Measurements from ENCODE around the gene PJA1. TPM values are rescaled to one million over a fixed set of nuclear protein-coding genes. Genes with fewer than 3 reads are reported as not detected.
A peak's percentile ranks its signal among the peaks of the same experiment; 100 is the strongest.

Gene PJA1
- total RNA-seq, 5 donors from 2014 or later (not counting 1 experiment from before 2014, with no cell fraction given): 23.8 to 32.2 (median 26.8) TPM

- Histone ChIP-seq H3K4me3 (ENCODE audit: control insufficient read depth in 1 of 2, extremely low read depth in 1 of 2, low read length in 1 of 2) (no peak overlapping the region), H3K9me3 (no peaks in the 10 kb centered on the region), H3K27me3 (replicated peaks in 1 of 2; ENCODE audit: control insufficient read depth in 2 of 2, extremely low read depth in 1 of 2, insufficient read depth in 2 of 2, low read length in 1 of 2) (peaks cover 0 to 2% of the 10 kb centered on the region in 2 experiments), H3K36me3 (ENCODE audit: control insufficient read depth in 2 of 2, extremely low read depth in 1 of 2, insufficient read depth in 1 of 2, low read length in 1 of 2) (no peaks in the 10 kb centered on the region), H3K4me1 (ENCODE audit: control insufficient read depth in 1 of 2, extremely low read depth in 1 of 2, insufficient read depth in 2 of 2, low read length in 2 of 2) (no peaks in the 10 kb centered on the region), H3K27ac (ENCODE audit: low read length) (no peak overlapping the region)
- no peak overlapping the region for H3K4me3 Mint-ChIP-seq
- POLR2A ChIA-PET: no interaction called here
- no CpG with 5 or more reads among the region's 3 CpGs for WGBS (ENCODE audit: insufficient coverage)
- H3K27me3 Mint-ChIP-seq: peaks cover 0 to 36% of the 10 kb centered on the region in 2 donors
- CTCF ChIA-PET: no interaction called here
- H3K4me1 Mint-ChIP-seq: no peaks in the 10 kb centered on the region
- no peak for DNase-seq
- peaks cover 0 to 3% (median 3%) of the 10 kb centered on the region in 3 donors for H3K9me3 Mint-ChIP-seq
- no peak overlapping the region for H3K27ac Mint-ChIP-seq
- no peaks in the 10 kb centered on the region for H3K36me3 Mint-ChIP-seq
- ATAC-seq (replicated peaks in 1 of 4): no peak
Observed at GRCh38 chrX:69176053-69176452, 10.8 kb upstream of the PJA1 start.

GRCh38 chrX:69173906-69174305 is 8.7 kb upstream of the PJA1 start:
- no peak overlapping the region for H3K27ac Mint-ChIP-seq
- H3K27me3 Mint-ChIP-seq: peaks cover 0 to 22% of the 10 kb centered on the region in 2 donors
- DNase-seq (no peak), ATAC-seq (replicated peaks in 1 of 4) (no peak)
- ChIA-PET CTCF (no interaction called here), POLR2A (no interaction called here)
- H3K4me3 Mint-ChIP-seq: no peak overlapping the region
- H3K9me3 ChIP-seq: peaks cover 2% of the 10 kb centered on the region
- H3K4me3 ChIP-seq (ENCODE audit: control insufficient read depth in 1 of 2, extremely low read depth in 1 of 2, low read length in 1 of 2): no peak overlapping the region
- H3K36me3 ChIP-seq (ENCODE audit: control insufficient read depth in 2 of 2, extremely low read depth in 1 of 2, insufficient read depth in 1 of 2, low read length in 1 of 2): no peaks in the 10 kb centered on the region
- peaks cover 0 to 2% of the 10 kb centered on the region in 2 experiments for H3K27me3 ChIP-seq (replicated peaks in 1 of 2; ENCODE audit: control insufficient read depth in 2 of 2, extremely low read depth in 1 of 2, insufficient read depth in 2 of 2, low read length in 1 of 2)
- peaks cover 0 to 3% (median 3%) of the 10 kb centered on the region in 3 donors for H3K9me3 Mint-ChIP-seq
- no peaks in the 10 kb centered on the region for H3K4me1 ChIP-seq (ENCODE audit: control insufficient read depth in 1 of 2, extremely low read depth in 1 of 2, insufficient read depth in 2 of 2, low read length in 2 of 2)
- H3K4me1 Mint-ChIP-seq: no peaks in the 10 kb centered on the region
- no peak overlapping the region for H3K27ac ChIP-seq (ENCODE audit: low read length)
- no peaks in the 10 kb centered on the region for H3K36me3 Mint-ChIP-seq
- 80% methylated on average over 9 of the region's 20 CpGs for WGBS (ENCODE audit: insufficient coverage)

GRCh38 chrX:69172937-69173336 is 7.7 kb upstream of the PJA1 start:
- Mint-ChIP-seq H3K27ac (no peak overlapping the region), H3K9me3 (peaks cover 0 to 3% (median 3%) of the 10 kb centered on the region in 3 donors), H3K4me3 (no peak overlapping the region), H3K27me3 (peaks cover 0 to 22% of the 10 kb centered on the region in 2 donors), H3K4me1 (no peaks in the 10 kb centered on the region), H3K36me3 (no peaks in the 10 kb centered on the region)
- H3K4me3 ChIP-seq (ENCODE audit: control insufficient read depth in 1 of 2, extremely low read depth in 1 of 2, low read length in 1 of 2): no peak overlapping the region
- DNase-seq: no peak
- no peaks in the 10 kb centered on the region for H3K36me3 ChIP-seq (ENCODE audit: control insufficient read depth in 2 of 2, extremely low read depth in 1 of 2, insufficient read depth in 1 of 2, low read length in 1 of 2)
- ChIA-PET CTCF (no interaction called here), POLR2A (no interaction called here)
- ATAC-seq (replicated peaks in 1 of 4): no peak
- no peak overlapping the region for H3K27ac ChIP-seq (ENCODE audit: low read length)
- peaks cover 0 to 2% of the 10 kb centered on the region in 2 experiments for H3K27me3 ChIP-seq (replicated peaks in 1 of 2; ENCODE audit: control insufficient read depth in 2 of 2, extremely low read depth in 1 of 2, insufficient read depth in 2 of 2, low read length in 1 of 2)
- H3K4me1 ChIP-seq (ENCODE audit: control insufficient read depth in 1 of 2, extremely low read depth in 1 of 2, insufficient read depth in 2 of 2, low read length in 2 of 2): no peaks in the 10 kb centered on the region
- WGBS (ENCODE audit: insufficient coverage): no CpG with 5 or more reads among the region's 3 CpGs
- H3K9me3 ChIP-seq: peaks cover 2% of the 10 kb centered on the region

- H3K4me3 Mint-ChIP-seq: no peak overlapping the region
- ATAC-seq (replicated peaks in 1 of 4) (no peak), DNase-seq (no peak)
- Histone ChIP-seq H3K9me3 (peaks cover 2% of the 10 kb centered on the region), H3K27me3 (replicated peaks in 1 of 2; ENCODE audit: control insufficient read depth in 2 of 2, extremely low read depth in 1 of 2, insufficient read depth in 2 of 2, low read length in 1 of 2) (peaks cover 0 to 2% of the 10 kb centered on the region in 2 experiments), H3K4me3 (ENCODE audit: control insufficient read depth in 1 of 2, extremely low read depth in 1 of 2, low read length in 1 of 2) (no peak overlapping the region), H3K27ac (ENCODE audit: low read length) (no peak overlapping the region), H3K4me1 (ENCODE audit: control insufficient read depth in 1 of 2, extremely low read depth in 1 of 2, insufficient read depth in 2 of 2, low read length in 2 of 2) (no peaks in the 10 kb centered on the region), H3K36me3 (ENCODE audit: control insufficient read depth in 2 of 2, extremely low read depth in 1 of 2, insufficient read depth in 1 of 2, low read length in 1 of 2) (no peaks in the 10 kb centered on the region)
- ChIA-PET CTCF (no interaction called here), POLR2A (interaction anchor here in 1 of 2 donors (0.7 kb wide), 1 partner anchor 430 kb away, joined by 8 read pairs; no protein-coding TSS in a partner anchor)
- no peak overlapping the region for H3K27ac Mint-ChIP-seq
- peaks cover 0 to 1% (median 1%) of the 10 kb centered on the region in 3 donors for H3K4me1 Mint-ChIP-seq
- H3K27me3 Mint-ChIP-seq: peaks cover 0 to 18% of the 10 kb centered on the region in 2 donors
- H3K9me3 Mint-ChIP-seq: no peaks in the 10 kb centered on the region
- H3K36me3 Mint-ChIP-seq: no peaks in the 10 kb centered on the region
Observed at GRCh38 chrX:69170319-69170718, 5.1 kb upstream of the PJA1 start.

GRCh38 chrX:69163936-69164741 is 1.1 kb downstream of the PJA1 start:
- Histone ChIP-seq H3K4me3 (ENCODE audit: control insufficient read depth in 1 of 2, extremely low read depth in 1 of 2, low read length in 1 of 2) (peak overlapping the region in 1 of 2 donors; percentile 80), H3K4me1 (ENCODE audit: control insufficient read depth in 1 of 2, extremely low read depth in 1 of 2, insufficient read depth in 2 of 2, low read length in 2 of 2) (peaks cover 2 to 18% of the 10 kb centered on the region in 2 experiments), H3K27ac (ENCODE audit: low read length) (peak overlapping the region; percentile 42), H3K9me3 (no peaks in the 10 kb centered on the region), H3K36me3 (ENCODE audit: control insufficient read depth in 2 of 2, extremely low read depth in 1 of 2, insufficient read depth in 1 of 2, low read length in 1 of 2) (peaks cover 0 to 3% of the 10 kb centered on the region in 2 donors), H3K27me3 (replicated peaks in 1 of 2; ENCODE audit: control insufficient read depth in 2 of 2, extremely low read depth in 1 of 2, insufficient read depth in 2 of 2, low read length in 1 of 2) (no peaks in the 10 kb centered on the region)
- H3K36me3 Mint-ChIP-seq: peaks cover 18% of the 10 kb centered on the region
- peak overlapping the region; percentile 81 to 89 (median 82) for H3K4me3 Mint-ChIP-seq
- ATAC-seq (replicated peaks in 1 of 4): peak; percentile 77 to 79 (median 79)
- 26% methylated on average over 11 of the region's 23 CpGs for WGBS (ENCODE audit: insufficient coverage)
- peak overlapping the region; percentile 78 to 82 for H3K27ac Mint-ChIP-seq
- ChIA-PET POLR2A (no interaction called here), CTCF (interaction anchor here in 1 of 2 donors (0.7 kb wide), 1 partner anchor 335 kb away, joined by 3 read pairs; the partner anchor contains the start of gene EFNB1)
- peaks cover 27 to 36% (median 35%) of the 10 kb centered on the region in 3 donors for H3K4me1 Mint-ChIP-seq
- H3K9me3 Mint-ChIP-seq: no peaks in the 10 kb centered on the region
- peaks cover 0 to 9% of the 10 kb centered on the region in 2 donors for H3K27me3 Mint-ChIP-seq
- DNase-seq: peak; percentile 22 to 69 (median 47)

- peaks cover 27 to 37% (median 35%) of the 10 kb centered on the region in 3 donors for H3K4me1 Mint-ChIP-seq
- Histone ChIP-seq H3K4me3 (ENCODE audit: control insufficient read depth in 1 of 2, extremely low read depth in 1 of 2, low read length in 1 of 2) (no peak overlapping the region), H3K36me3 (ENCODE audit: control insufficient read depth in 2 of 2, extremely low read depth in 1 of 2, insufficient read depth in 1 of 2, low read length in 1 of 2) (peaks cover 0 to 3% of the 10 kb centered on the region in 2 donors), H3K4me1 (ENCODE audit: control insufficient read depth in 1 of 2, extremely low read depth in 1 of 2, insufficient read depth in 2 of 2, low read length in 2 of 2) (peaks cover 2 to 18% of the 10 kb centered on the region in 2 experiments), H3K27me3 (replicated peaks in 1 of 2; ENCODE audit: control insufficient read depth in 2 of 2, extremely low read depth in 1 of 2, insufficient read depth in 2 of 2, low read length in 1 of 2) (no peaks in the 10 kb centered on the region), H3K9me3 (no peaks in the 10 kb centered on the region), H3K27ac (ENCODE audit: low read length) (peak overlapping the region; percentile 42)
- DNase-seq: peak in 8 of 35 experiments; percentile 1 to 34 (median 4)
- H3K4me3 Mint-ChIP-seq: peak overlapping the region in 1 of 3 donors; percentile 81
- ChIA-PET CTCF (no interaction called here), POLR2A (no interaction called here)
- peaks cover 0 to 9% of the 10 kb centered on the region in 2 donors for H3K27me3 Mint-ChIP-seq
- WGBS (ENCODE audit: insufficient coverage): no CpG with 5 or more reads among the region's 9 CpGs
- peak overlapping the region; percentile 78 to 82 for H3K27ac Mint-ChIP-seq
- no peaks in the 10 kb centered on the region for H3K9me3 Mint-ChIP-seq
- peaks cover 18% of the 10 kb centered on the region for H3K36me3 Mint-ChIP-seq
- ATAC-seq (replicated peaks in 1 of 4): peak in 1 of 4 experiments; percentile 26
Observed at GRCh38 chrX:69162361-69162865, 2.8 kb downstream of the PJA1 start.

Data from T-cell (primary cell).